Measurements from ENCODE around the gene AP3D1.
"Not testable (repeated sequence)": the region's sequence is repeated elsewhere in the genome, so short reads cannot be mapped to it uniquely, and the experiment has no call there.

Gene AP3D1

GRCh38 chr19:2109046-2109864, 42.1 kb downstream of the AP3D1 start:
- DNase-seq (ENCODE audit: low read depth): no peak

GRCh38 chr19:2108251-2109016, 42.9 kb downstream of the AP3D1 start:
- DNase-seq (ENCODE audit: low read depth): no peak

DNA sequence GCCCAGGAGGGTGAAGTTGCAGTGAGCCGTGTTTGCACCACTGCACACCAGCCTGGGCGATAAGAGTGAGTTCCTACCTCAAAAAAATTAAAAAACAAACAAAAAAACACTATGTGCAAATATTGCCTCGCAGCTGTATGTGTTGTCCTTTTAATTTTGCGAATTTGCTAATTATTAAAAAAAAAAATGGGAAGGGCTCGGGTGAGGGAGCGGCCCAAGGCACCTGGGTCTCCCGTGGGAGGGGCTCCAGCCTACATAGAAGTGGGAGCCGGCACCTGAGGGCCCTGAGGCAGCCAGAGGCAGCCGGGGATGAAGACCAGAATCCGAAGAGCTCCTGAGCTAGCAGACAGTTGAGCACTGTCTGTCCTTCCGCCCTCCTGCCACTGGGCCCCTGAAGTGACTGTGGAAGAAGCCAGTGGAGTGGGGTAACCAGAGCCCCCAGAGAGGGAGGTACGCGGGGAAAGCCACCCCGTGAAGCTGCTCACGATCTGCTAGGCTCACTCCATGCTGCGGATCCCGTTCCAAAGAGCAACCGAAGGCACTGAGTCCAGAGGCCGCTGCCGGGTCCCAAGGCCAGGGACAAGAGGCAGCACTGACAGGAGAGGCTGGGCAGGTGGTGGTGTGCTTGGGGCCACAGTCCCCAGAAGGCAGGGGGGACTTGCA, 48.2 kb downstream of the AP3D1 start:
- DNase-seq (ENCODE audit: low read depth): no peak

- no peak for DNase-seq (ENCODE audit: low read depth)
These were observed 49.7 kb downstream of the AP3D1 start for GRCh38 chr19:2101417-2102335.

DNA sequence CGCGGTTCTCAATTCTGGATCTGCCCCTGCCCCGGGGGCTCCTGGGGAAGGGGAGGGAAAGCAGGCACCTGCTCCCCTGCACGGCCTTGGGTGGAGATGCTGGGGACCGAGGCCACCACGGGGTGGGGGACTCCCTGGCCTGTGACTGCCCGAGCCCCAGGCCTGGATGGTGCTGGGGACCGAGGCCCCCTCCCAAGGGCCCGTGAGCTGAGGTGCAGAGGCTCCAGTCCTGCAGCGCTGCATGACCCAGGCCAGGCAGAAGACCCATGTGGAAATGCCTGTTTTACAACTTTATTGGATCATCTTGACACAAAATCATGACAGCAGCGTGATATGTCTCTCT, 50.7 kb downstream of the AP3D1 start:
- no peak for DNase-seq (ENCODE audit: low read depth)

- DNase-seq (ENCODE audit: low read depth): no peak
These were observed 51.2 kb downstream of the AP3D1 start for GRCh38 chr19:2099937-2100718.

DNA sequence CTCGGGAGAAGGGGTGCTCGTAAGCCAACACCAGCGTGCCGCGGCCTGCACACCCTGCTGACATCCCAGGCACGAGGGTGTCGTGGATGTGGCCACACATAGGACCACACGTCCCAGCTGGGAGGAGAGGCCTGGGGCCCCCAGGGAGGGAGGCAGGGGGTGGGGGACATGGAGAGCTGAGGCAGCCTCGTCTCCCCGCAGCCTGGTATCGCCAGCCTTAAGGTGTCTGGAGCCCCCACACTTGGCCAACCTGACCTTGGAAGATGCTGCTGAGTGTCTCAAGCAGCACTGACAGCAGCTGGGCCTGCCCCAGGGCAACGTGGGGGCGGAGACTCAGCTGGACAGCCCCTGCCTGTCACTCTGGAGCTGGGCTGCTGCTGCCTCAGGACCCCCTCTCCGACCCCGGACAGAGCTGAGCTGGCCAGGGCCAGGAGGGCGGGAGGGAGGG, 52.3 kb downstream of the AP3D1 start:
- no peak for DNase-seq (ENCODE audit: low read depth)

DNA sequence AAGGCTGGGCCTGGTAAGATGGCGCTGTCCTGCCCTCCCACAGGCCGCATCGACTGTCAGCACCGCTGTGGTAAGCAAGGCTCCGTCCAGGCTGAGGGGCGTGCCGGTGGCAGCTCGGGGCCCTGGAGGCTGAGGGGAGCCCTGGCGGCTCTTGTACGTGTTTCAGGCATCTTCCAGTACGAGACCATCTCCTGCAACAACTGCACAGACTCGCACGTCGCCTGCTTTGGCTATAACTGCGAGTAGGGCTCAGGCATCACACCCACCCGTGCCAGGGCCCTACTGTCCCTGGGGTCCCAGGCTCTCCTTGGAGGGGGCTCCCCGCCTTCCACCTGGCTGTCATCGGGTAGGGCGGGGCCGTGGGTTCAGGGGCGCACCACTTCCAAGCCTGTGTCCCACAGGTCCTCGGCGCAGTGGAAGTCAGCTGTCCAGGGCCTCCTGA, 53.5 kb downstream of the AP3D1 start:
- no peak for DNase-seq (ENCODE audit: low read depth)

GRCh38 chr19:2097203-2097885, 54.0 kb downstream of the AP3D1 start:
- DNase-seq (ENCODE audit: low read depth): no peak

DNA sequence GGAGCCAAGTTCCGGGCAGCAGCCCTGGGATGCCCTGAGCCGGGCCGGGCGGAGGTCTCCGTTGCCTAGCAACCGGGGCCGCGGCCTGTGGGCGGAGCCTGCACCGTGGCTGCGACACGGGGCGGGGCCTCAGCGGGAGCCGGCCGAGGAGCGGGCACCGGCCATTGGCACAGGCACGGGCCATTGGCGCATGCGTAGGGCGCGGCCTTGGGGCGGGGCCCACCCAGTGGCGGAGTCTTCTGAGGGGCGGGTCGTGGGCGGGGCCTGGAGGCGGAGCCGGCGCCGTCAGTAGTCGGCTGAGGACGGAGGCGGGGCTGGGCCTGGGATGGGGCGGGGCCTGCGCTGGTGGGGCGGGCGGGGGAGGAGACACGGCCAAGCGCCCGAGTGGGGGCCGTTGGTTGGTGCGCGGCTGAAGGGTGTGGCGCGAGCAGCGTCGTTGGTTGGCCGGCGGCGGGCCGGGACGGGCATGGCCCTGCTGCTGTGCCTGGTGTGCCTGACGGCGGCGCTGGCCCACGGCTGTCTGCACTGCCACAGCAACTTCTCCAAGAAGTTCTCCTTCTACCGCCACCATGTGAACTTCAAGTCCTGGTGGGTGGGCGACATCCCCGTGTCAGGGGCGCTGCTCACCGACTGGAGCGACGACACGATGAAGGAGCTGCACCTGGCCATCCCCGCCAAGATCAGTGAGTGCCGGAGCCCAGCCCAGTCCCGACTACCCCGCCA, 54.7 kb downstream of the AP3D1 start, which contains the start of gene IZUMO4:
Gene IZUMO4 (plus strand): TSS at position 436 of the 723 bp plus-strand sequence. CDS start 31 bp downstream, at position 467.
- DNase-seq (ENCODE audit: low read depth): peak; percentile 100

GRCh38 chr19:2096034-2096479, 55.3 kb downstream of the AP3D1 start, which contains the start of gene MOB3A:
Gene MOB3A, minus strand, starts transcription at chr19:2096326. Its CDS starts 17,766 bp downstream, at chr19:2078560.
- DNase-seq (ENCODE audit: low read depth): no peak

DNA sequence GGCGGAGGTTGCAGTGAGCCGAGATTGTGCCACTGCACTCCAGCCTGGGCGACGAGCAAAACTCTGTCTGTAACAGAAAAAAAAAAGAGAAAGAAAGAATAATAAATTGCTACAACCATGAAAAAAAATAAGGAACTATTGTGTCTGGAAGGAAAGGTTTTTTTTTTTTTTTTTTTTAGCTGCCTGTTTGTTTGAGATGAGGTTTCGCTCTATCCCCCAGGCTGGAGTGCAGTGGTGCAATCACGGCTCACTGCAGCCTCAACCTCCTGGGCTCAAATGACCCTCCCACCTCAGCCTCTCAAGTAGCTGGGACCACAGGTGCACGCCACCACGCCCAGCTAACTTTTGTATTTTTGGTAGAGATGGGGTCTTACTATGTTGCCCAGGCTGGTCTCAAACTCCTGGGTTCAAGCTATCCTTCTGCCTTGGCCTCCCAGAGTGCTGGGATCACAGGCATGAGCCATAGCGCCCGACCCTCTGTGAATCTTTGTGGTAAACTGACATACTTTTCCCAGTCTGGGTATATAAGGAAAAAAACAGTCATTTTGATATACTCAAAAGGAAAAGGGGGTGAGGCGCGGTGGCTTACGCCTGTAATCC, 59.3 kb downstream of the AP3D1 start:
- DNase-seq (ENCODE audit: low read depth): not testable (repeated sequence)

DNA sequence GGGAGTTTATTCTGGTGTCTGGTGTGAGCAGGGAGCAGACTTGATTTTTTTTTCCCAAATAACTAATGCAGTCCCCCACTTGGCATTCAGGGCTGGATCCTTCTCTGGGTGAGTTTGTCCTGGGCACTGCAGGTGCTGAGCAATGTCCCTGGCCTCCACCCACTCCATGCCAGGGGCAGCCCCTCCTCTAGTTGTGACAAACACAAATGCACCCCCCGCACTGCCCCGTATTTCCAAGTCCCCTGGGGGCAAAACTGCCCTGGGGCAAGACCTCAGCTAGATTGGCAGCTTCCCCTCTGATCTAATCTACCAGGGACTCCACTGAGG, 61.7 kb downstream of the AP3D1 start:
- no peak for DNase-seq (ENCODE audit: low read depth)

- no peak for DNase-seq (ENCODE audit: low read depth)
These were observed 62.2 kb downstream of the AP3D1 start for GRCh38 chr19:2089001-2089711.

DNA sequence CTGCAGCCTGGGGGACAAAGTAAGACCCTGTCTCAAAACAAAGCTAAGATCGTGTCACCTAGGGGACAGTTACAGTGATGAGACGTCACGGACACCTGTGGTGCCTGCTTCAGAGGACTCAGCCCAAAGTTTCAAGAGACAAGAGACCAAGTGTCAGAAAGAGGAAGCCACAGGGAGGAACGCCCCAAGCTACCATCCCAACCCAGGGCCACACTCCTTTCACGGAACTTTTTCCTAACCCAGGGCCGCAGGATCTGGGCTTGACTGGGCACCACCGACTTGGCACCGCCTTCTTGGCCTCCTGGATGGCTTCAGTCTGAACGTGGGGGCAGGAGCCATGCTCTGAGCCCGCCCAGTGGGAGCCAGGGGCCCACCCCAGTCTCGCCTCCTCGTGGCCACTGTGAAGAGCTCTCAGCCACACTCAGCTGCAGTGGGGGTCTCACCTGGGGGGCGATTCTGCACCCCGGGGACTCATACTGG, 63.7 kb downstream of the AP3D1 start:
- no peak for DNase-seq (ENCODE audit: low read depth)

DNA sequence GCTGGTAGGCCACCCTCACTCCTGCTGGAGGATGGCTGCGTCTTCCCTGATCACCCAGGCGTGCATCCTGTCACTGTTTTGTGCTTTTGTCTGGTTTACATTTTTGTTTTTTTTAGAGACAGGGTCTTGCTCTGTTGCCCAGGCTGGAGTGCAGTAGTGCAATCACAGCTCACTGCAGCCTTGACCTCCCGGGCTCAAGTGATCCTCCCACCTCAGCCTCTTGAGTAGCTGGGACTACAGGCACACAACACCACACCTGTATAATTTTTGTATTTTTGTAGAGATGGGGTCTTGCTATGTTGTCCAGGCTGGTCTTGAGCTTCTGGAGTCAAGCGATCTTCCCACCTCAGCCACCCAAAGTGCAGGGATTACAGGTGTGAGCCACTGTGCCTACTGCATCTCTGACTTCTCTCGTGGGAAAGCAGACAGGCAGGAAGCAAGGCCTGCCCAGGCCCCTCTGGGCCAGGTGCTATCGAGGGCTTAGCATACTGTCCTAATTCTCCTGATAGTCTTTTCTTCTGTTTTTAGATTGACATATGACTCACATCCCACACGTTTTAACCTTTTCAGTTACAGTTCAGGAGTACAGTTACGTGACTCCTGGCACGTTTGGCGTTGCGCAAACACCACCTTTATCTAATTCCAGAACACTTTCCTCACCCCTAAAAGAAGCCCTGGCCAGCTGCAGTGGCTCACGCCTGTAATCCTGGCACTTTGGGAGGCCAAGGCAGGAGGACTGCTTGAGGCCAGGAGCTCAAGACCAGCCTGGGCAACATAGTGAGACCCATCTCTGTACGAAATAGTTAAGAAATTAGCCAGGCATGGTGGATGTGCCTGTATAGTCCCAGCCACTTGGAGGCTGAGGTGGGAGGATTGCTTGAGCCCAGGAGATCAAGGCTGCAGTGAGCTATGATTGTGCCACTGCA, 64.4 kb downstream of the AP3D1 start:
- DNase-seq (ENCODE audit: low read depth): not testable (repeated sequence)
